NCI-H446 treated with DMSO at 0.1 percent for 48 hours (cell line): Measurements from ENCODE around the gene MALT1.
"Not testable (repeated sequence)": the region's sequence is repeated elsewhere in the genome, so short reads cannot be mapped to it uniquely, and the experiment has no call there.

ENCODE experiments used
- DNase-seq: peaks from one replicate; lab custom pipeline; 2025; lab: John Stamatoyannopoulos, UW

Gene MALT1

GRCh38 chr18:58653144-58653722 lies 18.0 kb upstream of the MALT1 start:
- DNase-seq: not testable (repeated sequence)

GRCh38 chr18:58653814-58654509 lies 17.3 kb upstream of the MALT1 start:
- DNase-seq: no peak

GRCh38 chr18:58654896-58655614 lies 16.2 kb upstream of the MALT1 start:
- no peak for DNase-seq

GRCh38 chr18:58657081-58657480 lies 14.2 kb upstream of the MALT1 start:
- DNase-seq: no peak

GRCh38 chr18:58657494-58657893 lies 13.8 kb upstream of the MALT1 start:
- DNase-seq: no peak

- no peak for DNase-seq
Measured at GRCh38 chr18:58659691-58660090, 11.6 kb upstream of the MALT1 start.

- no peak for DNase-seq
Measured at GRCh38 chr18:58660915-58661314, 10.3 kb upstream of the MALT1 start.

- no peak for DNase-seq
Measured at GRCh38 chr18:58661423-58661822, 9.8 kb upstream of the MALT1 start.

GRCh38 chr18:58662118-58662517 lies 9.1 kb upstream of the MALT1 start:
- DNase-seq: no peak

GRCh38 chr18:58666176-58666575 lies 5.1 kb upstream of the MALT1 start:
- no peak for DNase-seq

GRCh38 chr18:58668211-58668610 lies 3.1 kb upstream of the MALT1 start:
- DNase-seq: no peak

- no peak for DNase-seq
Measured at GRCh38 chr18:58668897-58669296, 2.4 kb upstream of the MALT1 start.

GRCh38 chr18:58669731-58670378 lies 1.4 kb upstream of the MALT1 start:
- DNase-seq: no peak

- no peak for DNase-seq
Measured at GRCh38 chr18:58670404-58671110, 708 bp upstream of the MALT1 start.

- DNase-seq: no peak
Measured at GRCh38 chr18:58671632-58672564, 633 bp downstream of the MALT1 start.

GRCh38 chr18:58674159-58674558 lies 2.9 kb downstream of the MALT1 start:
- DNase-seq: no peak

GRCh38 chr18:58674863-58675472 lies 3.7 kb downstream of the MALT1 start:
- DNase-seq: no peak

GRCh38 chr18:58676270-58676669 lies 5.0 kb downstream of the MALT1 start:
- DNase-seq: no peak

- DNase-seq: peak; percentile 51
Measured at GRCh38 chr18:58682429-58683069, 11.3 kb downstream of the MALT1 start.

GRCh38 chr18:58687871-58688308 lies 16.6 kb downstream of the MALT1 start:
- DNase-seq: no peak
